ENCODE data around the gene SORT1. TPM values are rescaled to one million over a fixed set of nuclear protein-coding genes. Genes with fewer than 3 reads are reported as not detected.

The SORT1 gene
- total RNA-seq, 1 experiment from 2014 or later = 56.5 TPM

GRCh38 chr1:109312978-109313775 lies 84.5 kb downstream of the SORT1 start:
- DNase-seq (ENCODE audit: low spot score) = peak; percentile 35
- H3K36me3 ChIP-seq (ENCODE audit: insufficient read depth, low read length, poor library complexity, severe bottlenecking) = no peaks in the 10 kb centered on the region
- H3K27ac ChIP-seq (ENCODE audit: low read depth, low read length, poor library complexity, severe bottlenecking) = no peak overlapping the region
- H3K9me3 ChIP-seq (ENCODE audit: low read depth, low read length, poor library complexity, severe bottlenecking) = no peaks in the 10 kb centered on the region
- TSS peak; percentile 26 for BruUV-seq (replicated peaks)
- no peaks in the 10 kb centered on the region for H3K27me3 ChIP-seq (replicated peaks; ENCODE audit: insufficient read depth, low read depth, low read length, poor library complexity)
- H3K4me1 ChIP-seq (ENCODE audit: insufficient read depth, low read length, poor library complexity, severe bottlenecking) = no peaks in the 10 kb centered on the region
- intact Hi-C loops (cut with micrococcal nuclease; ENCODE audit: unreplicated experiment) = no loop called here
- TF ChIP-seq, protein P1, sequence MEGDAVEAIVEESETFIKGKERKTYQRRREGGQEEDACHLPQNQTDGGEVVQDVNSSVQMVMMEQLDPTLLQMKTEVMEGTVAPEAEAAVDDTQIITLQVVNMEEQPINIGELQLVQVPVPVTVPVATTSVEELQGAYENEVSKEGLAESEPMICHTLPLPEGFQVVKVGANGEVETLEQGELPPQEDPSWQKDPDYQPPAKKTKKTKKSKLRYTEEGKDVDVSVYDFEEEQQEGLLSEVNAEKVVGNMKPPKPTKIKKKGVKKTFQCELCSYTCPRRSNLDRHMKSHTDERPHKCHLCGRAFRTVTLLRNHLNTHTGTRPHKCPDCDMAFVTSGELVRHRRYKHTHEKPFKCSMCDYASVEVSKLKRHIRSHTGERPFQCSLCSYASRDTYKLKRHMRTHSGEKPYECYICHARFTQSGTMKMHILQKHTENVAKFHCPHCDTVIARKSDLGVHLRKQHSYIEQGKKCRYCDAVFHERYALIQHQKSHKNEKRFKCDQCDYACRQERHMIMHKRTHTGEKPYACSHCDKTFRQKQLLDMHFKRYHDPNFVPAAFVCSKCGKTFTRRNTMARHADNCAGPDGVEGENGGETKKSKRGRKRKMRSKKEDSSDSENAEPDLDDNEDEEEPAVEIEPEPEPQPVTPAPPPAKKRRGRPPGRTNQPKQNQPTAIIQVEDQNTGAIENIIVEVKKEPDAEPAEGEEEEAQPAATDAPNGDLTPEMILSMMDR (conservative IDR thresholded peaks at IDR 0.05; ENCODE audit: low read depth, low read length) = no peak
- TF ChIP-seq EZH2 (IDR thresholded peaks at IDR 0.05; ENCODE audit: borderline replicate concordance, low read depth, low read length, poor library complexity, severe bottlenecking) = no peak
- ChIA-PET CTCF (interaction anchor here (0.7 kb wide), 1 partner anchor 112 kb away, joined by 4 read pairs; no protein-coding TSS in a partner anchor), POLR2A (ENCODE audit: low non-redundant PET) (no interaction called here)
- no peak overlapping the region for H3K4me3 ChIP-seq (ENCODE audit: low read depth, low read length, poor library complexity, severe bottlenecking)

DNA sequence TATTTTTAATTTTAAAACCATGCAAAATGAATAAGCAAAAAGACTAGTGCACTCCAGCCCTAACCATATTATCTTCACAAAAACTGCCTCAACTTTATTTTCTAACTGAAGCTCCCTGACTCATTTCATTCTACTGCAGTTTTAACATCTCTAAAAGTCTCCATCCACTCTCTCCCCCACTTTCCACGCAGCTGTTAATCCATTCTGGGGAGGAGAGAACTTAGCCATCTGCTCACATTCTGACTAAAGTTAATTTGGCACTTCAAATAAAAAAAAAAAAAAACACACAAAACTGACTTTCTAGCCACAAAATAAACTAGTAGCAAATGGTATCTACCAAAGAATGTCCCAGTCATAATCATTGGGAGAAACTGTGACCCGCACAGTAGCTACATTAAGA lies 85.5 kb downstream of the SORT1 start:
- H3K36me3 ChIP-seq (ENCODE audit: insufficient read depth, low read length, poor library complexity, severe bottlenecking) = no peaks in the 10 kb centered on the region
- H3K4me3 ChIP-seq (ENCODE audit: low read depth, low read length, poor library complexity, severe bottlenecking) = no peak overlapping the region
- ChIA-PET CTCF (no interaction called here), POLR2A (ENCODE audit: low non-redundant PET) (no interaction called here)
- TF ChIP-seq, protein P1 (conservative IDR thresholded peaks at IDR 0.05; ENCODE audit: low read depth, low read length) = no peak
- TF ChIP-seq EZH2 (IDR thresholded peaks at IDR 0.05; ENCODE audit: borderline replicate concordance, low read depth, low read length, poor library complexity, severe bottlenecking) = no peak
- DNase-seq (ENCODE audit: low spot score) = no peak
- no peak overlapping the region for H3K27ac ChIP-seq (ENCODE audit: low read depth, low read length, poor library complexity, severe bottlenecking)
- no TSS peak for BruUV-seq (replicated peaks)
- intact Hi-C loops (cut with micrococcal nuclease; ENCODE audit: unreplicated experiment) = no loop called here
- no peaks in the 10 kb centered on the region for H3K27me3 ChIP-seq (replicated peaks; ENCODE audit: insufficient read depth, low read depth, low read length, poor library complexity)
- peaks cover 7% of the 10 kb centered on the region for H3K4me1 ChIP-seq (ENCODE audit: insufficient read depth, low read length, poor library complexity, severe bottlenecking)
- H3K9me3 ChIP-seq (ENCODE audit: low read depth, low read length, poor library complexity, severe bottlenecking) = no peaks in the 10 kb centered on the region

DNA sequence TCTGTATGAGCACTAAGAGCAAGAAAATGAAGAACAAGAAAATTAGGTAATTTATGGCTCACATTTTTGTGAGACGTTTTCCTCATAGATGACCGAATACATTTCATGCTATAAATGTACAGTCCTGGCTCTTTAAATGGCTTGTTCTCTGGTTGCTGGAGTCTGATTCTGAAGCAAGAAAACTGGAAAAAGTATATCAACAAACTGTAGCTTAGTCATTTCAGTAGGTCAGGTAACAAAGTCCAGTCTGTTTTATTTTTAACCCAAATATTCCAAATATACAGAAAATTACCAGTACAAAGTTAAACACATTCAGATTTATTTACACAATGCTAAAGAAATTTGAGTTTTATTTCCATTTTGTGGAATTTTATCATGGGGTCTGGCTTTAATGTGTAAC lies 88.4 kb downstream of the SORT1 start:
- Histone ChIP-seq H3K27ac (ENCODE audit: low read depth, low read length, poor library complexity, severe bottlenecking) (no peak overlapping the region), H3K4me1 (ENCODE audit: insufficient read depth, low read length, poor library complexity, severe bottlenecking) (peaks cover 14% of the 10 kb centered on the region), H3K4me3 (ENCODE audit: low read depth, low read length, poor library complexity, severe bottlenecking) (no peak overlapping the region), H3K9me3 (ENCODE audit: low read depth, low read length, poor library complexity, severe bottlenecking) (no peaks in the 10 kb centered on the region), H3K36me3 (ENCODE audit: insufficient read depth, low read length, poor library complexity, severe bottlenecking) (no peaks in the 10 kb centered on the region), H3K27me3 (replicated peaks; ENCODE audit: insufficient read depth, low read depth, low read length, poor library complexity) (no peaks in the 10 kb centered on the region)
- CTCF ChIA-PET = no interaction called here
- POLR2A ChIA-PET (ENCODE audit: low non-redundant PET) = no interaction called here
- no TSS peak for BruUV-seq (replicated peaks)
- DNase-seq (ENCODE audit: low spot score) = no peak
- no peak for TF ChIP-seq EZH2 (IDR thresholded peaks at IDR 0.05; ENCODE audit: borderline replicate concordance, low read depth, low read length, poor library complexity, severe bottlenecking)
- TF ChIP-seq, protein P1 (conservative IDR thresholded peaks at IDR 0.05; ENCODE audit: low read depth, low read length) = no peak
- intact Hi-C loops (cut with micrococcal nuclease; ENCODE audit: unreplicated experiment) = no loop called here

All from A673 (cell line).